Stimulated activated CD4-positive, alpha-beta T cell treated with anti-CD3 and anti-CD28 coated beads, Interleukin-15, amount 100 ng/mL, for 48 hours (primary cell): ENCODE data around the gene GOLGA8S.
"Not testable (repeated sequence)": the region's sequence is repeated elsewhere in the genome, so short reads cannot be mapped to it uniquely, and the experiment has no call there.

Experiments
- DNase-seq, 2 donors: peaks; one replicate each; pipeline ENCODE4 v3.0.0-alpha.2; 2020; ENCODE audit warnings: low read depth in 2 of 2

GOLGA8S gene, protein sequence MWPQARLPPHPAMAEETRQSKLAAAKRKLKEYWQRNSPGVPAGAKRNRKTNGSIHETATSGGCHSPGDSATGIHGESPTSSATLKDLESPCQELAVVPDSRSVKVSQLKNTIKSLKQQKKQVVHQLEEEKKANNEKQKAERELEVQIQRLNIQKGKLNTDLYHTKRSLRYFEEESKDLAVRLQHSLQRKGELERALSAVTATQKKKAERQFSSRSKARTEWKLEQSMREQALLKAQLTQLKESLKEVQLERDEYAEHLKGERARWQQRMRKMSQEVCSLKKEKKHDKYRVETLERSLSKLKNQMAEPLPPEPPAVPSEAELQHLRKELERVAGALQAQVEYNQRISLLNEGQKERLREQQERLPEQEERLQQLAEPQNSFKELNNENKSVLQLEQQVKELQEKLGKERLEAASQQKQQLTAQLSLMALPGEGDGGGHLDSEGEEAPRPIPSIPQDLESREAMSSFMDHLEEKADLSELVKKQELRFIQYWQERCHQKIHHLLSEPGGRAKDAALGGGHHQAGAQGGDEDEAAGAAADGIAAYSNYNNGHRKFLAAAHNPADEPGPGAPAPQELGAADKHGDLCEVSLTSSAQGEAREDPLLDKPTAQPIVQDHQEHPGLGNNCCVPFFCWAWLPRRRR

DNA sequence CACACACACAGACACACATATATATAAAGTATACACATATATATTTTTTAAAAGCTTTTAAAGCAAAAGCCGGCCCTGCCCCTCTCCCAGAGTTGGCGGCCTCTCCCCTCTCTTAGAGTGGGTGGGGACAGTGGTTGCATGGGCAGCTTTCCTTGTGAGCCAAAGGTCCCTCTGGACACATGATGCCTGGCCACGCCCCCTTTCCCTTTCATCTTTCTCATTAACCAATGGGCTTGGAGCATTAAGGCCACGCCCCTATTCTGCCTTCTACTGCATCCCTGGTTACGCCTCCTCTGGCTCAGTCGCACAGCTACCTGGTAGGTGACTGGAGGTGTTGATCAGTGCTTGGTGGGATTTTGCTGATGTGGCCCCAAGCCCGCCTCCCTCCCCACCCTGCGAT, at the start of gene GOLGA8S:
GOLGA8S (plus strand) TSS at position 301 of the 400 bp plus-strand sequence; CDS start at position 363, 62 bp downstream.
- DNase-seq = not testable (repeated sequence)

DNA sequence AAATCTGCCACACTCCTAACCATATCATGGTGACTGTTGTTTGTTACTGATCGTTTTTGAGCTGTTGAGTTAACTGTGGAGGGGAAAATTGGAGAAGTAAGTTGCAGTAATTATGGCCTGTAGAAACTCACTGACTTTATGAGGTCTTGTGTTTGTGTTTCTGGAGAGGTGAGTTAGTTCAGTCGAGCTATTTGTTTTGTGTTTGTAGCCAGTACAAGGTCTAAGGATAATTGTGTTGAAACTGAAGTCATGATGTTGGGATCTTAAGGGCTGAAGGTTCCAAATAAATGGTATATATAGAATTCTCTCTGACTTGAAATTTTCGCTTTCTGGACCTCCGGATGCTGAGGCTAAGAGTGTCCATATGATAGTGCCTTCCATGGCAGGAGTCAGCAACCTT, 49.7 kb upstream of the GOLGA8S start:
- DNase-seq = not testable (repeated sequence)

DNA sequence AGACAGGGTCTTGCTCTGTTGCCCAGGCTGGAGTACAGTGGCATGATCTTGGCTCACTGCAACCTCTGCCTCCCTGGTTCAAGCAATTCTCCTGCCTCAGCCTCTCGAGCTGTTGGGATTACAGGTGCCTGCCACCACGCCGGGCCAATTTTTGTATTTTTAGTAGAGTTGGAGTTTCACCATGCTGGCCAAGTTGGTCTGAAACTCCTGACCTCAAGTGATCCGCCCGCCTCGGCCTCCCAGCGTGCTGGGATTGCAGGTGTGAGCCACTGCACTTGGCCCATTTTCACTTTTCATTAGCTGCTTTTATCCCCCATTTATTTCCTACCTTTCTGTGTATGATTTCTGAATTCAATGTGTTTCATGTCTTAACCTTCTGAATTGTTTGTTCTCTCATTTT, 48.6 kb upstream of the GOLGA8S start:
- DNase-seq = not testable (repeated sequence)

DNA sequence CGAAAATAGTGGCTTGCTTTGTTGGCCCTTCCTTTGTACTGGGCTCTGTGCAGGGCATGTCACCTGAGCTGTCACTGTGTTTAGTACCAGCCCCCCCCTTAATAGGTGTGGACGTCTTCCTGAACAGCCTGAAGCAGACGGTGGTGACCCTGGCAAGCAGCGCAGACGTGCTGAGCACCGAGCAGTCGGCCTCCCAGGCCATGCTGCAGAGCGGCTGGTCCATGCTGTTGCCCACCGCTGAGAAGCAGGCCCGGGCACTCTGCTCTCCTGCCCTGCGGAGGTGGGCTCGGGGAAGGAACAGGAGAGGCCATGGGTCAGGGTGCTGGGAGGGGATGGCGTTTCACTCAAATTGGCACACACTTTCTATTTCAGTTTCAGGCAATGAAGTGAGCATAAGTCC, 43.3 kb upstream of the GOLGA8S start:
- DNase-seq = not testable (repeated sequence)

DNA sequence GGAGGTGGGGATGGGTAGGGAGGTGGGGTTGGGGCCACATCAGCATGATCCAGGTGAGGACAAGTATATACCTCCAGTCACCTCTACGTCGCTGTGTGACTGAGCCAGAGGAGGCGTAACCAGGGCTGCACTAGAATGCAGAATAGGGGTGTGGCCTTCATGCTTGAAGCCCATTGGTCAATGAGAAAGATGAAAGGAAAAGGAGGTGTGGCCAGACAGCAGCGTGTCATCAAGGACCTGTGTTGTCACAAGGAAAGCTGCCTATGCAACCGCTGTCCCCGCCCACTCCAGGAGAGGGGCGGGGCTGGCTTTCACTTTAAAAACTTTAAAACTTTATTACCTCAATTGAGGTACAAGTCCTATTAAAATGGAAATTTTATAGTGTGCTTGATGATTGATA, 20.5 kb upstream of the GOLGA8S start, which contains the start of gene GOLGA6L26:
GOLGA6L26 (minus strand) TSS at position 101 of the 400 bp plus-strand sequence; CDS start at position 40, 61 bp downstream.
- not testable (repeated sequence) for DNase-seq

DNA sequence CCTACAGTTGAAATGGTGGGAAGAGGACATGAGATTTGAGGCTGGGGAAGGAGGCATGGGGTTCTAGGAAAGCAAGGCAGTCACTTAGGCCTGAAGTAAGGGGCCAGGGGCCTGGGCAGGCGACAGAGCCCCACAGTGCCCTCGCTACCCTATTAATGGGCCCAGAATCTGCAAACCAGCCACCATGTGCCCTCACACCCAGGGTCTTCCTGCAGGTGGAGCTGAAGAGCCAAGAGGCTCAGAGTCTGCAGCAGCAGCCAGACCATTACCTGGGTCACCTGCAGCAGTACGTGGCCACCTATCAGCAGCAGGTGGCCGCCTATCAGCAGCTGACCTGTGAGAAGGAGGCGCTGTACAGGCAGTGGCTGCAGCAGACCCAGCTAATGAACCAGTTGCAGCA, 8.1 kb downstream of the GOLGA8S start:
- DNase-seq = not testable (repeated sequence)

DNA sequence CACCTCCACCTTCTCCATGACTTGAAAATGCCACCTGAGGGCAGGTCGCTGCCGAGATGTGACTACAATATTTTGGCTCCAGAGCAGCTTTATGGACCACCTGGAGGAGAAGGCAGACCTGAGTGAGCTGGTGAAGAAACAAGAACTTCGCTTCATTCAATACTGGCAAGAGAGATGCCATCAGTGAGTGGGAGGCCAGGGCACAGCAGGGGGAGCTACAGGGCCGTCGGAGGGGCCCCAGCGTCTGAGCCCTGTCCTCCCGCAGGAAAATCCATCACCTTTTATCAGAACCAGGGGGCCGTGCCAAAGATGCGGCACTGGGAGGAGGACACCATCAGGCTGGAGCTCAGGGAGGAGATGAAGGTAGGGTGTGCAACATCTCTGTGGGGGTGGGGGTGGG, 9.7 kb downstream of the GOLGA8S start:
- DNase-seq = not testable (repeated sequence)

DNA sequence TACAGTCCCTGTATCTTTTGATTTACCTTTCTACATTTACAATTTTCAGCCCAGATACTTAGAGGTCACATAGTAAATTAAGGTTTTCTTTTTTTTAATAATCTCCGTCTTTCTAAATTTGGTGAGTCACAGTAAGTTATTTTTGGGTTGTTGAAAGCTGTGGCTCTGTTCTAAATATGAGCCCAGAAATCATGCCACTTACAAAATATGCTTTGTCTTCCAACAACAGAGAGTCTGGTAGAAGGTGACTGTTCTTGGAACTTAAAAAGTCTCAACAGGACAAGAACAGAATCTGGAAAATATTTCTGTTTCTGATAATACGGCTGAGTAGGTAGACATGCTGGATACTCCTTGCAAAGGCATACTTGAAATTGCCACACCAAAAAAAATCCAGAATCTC, 16.0 kb downstream of the GOLGA8S start:
- no peak for DNase-seq

DNA sequence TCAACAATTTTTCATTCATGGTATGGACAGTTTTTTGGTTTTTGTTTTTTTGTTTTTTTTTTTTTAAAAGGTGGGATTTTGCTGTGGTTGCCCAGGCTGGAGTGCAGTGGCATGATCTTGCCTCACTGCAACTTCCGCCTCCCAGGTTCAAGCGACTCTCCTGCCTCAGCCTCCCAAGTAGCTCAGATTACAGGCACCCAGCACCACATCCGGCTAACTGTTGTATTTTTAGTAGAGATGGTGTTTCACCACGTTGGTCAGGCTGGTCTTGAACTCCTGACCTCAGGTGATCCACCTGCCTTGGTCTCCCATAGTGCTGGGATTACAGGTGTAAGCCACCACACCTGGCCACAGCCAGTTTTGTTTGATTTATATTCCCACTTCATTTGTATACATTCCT, 16.6 kb downstream of the GOLGA8S start:
- DNase-seq = not testable (repeated sequence)

DNA sequence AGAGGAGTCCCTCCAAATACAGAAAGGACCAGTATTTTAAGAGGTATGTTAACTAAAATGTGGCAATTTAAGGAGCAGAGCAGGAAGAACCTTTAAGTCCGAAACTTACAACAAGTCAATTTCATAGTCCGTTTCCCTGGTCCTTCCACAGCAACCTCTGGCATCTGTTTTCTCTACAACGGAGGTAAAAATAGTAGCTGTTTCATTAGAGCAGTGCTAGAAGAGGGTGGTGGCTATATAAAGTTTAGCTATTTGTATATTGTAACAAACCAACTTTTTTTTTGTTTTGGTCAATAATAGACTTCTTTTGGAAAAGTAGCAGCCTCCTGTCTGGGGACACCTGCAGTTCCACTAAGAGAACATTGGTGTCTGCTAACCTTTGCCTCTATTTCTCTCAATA, 17.3 kb downstream of the GOLGA8S start:
- DNase-seq = not testable (repeated sequence)

DNA sequence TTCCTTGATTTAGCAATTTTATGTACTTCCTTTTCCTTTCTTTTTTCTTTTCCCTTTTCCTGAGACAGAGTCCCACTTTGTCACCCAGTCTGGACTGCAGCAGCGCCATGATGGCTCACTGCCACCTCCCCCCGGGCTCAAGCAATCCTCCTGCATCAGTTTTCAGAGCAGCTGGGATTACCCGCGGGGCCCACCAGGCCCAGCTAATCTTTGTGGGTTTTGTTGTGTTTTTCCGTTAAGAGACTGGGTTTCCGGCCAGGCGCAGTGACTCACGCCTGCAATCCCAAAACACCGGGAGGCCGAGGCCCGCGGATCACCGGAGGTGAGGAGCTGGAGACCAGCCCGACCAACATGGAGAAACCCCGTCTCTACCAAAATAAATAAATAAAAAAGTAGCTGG, 17.7 kb downstream of the GOLGA8S start:
- no peak for DNase-seq

DNA sequence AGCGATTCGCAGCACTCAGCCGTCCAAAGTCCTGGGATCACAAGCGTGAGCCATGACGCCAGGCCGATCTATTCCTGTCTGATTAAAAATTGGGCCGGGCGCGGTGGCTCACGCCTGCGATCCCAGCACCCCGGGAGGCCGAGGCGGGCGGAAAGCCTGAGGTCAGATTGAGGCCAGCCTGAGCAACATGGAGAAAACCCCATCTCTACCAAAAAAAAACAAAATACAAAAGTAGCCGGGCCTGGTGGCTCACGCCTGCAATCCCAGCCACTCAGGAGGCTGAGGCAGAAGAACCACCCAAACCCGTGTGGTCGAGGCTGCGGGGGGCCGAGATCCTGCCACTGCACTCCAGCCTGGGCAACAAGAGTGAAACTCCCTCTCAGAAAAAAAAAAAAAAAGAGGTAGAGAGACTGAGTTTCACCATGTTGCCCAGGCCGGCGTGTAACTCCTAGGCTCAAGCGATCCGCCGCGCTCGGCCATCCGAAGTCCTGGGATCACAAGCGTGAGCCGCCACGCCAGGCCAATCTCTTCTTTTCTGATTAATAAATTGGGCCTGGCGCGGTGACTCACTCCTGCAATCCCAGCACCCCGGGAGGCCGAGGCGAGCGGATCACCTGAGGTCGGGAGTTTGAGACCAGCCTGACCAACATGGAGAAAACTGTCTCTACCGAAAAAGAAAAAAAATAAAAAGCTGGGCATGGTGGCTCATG, 18.5 kb downstream of the GOLGA8S start:
- DNase-seq = not testable (repeated sequence)

DNA sequence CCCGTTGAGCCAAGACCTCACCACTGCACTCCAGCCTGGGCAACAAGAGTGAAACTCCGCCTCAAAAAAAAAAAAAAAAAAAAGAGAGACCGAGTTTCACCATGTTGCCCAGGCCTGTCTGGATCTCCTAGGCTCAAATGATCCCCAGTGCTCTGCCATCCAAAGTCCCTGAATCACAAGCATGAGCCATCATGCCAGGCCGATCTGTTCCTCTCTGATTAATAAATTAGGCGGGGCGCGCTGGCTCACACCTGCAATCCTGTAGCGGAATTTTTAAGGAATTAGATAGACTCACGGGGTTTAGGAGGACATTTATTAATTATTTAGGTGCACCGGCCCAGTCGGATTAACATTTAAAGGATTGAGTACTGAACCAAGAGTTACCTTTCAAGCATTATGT, 19.7 kb downstream of the GOLGA8S start:
- not testable (repeated sequence) for DNase-seq

DNA sequence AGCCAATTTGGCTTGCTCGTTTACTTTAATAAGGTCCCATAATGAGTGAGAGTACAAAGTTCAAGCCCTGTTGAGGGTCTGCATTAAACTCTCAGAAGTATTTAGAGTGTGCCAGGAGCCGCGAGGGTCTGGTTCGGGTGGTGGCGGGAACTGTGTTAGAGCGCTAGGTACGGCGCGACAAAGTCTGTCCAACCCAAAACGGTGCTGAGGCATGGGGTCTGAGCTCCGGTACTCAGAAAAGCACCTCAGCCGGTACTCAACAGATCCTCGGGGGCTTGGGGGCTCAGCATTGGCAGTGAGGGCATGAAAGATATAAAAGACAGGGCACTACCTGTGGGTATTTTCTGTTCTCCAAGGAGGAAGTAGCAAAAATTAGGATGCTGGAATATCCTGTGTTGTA, 24.4 kb downstream of the GOLGA8S start:
- DNase-seq = not testable (repeated sequence)

DNA sequence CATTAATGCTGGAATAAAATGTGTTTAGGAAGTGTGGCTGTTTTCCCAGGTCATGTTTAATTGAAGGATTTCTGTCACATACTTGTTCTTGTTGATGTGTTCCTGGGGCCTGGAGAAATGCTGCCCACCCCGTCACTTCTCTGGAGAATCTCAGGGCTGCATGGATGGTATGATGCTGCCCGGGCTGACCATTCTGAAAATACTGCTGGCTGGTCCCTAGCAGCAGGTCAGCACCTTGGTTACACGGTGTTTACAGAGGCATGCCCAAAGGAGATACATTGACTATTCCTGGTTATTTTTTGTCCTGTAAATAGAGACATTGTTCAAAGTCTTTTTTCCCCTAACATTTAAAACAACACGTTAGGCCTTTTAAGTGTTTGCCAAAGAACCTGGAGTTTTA, 26.2 kb downstream of the GOLGA8S start:
- DNase-seq = not testable (repeated sequence)

DNA sequence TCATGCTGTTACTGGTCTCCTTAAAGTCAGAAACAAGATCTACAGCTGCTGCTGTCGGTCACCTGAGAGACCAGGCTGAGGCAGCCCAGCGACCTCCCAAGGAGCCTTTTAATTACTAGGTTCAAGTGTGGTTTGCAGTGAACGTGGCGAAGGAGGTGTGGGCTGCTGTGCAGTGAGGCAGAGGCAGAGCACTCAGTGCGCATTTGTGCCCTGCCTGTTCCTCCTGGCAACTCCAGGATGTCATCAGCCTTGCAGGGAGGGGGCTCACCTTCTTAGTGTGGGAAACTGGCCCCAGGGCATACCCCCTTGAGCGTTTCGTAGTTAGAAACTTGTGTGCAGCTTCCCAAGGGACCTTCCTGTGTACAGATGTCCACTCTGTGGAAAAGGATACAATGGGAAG, 26.6 kb downstream of the GOLGA8S start:
- DNase-seq = not testable (repeated sequence)

DNA sequence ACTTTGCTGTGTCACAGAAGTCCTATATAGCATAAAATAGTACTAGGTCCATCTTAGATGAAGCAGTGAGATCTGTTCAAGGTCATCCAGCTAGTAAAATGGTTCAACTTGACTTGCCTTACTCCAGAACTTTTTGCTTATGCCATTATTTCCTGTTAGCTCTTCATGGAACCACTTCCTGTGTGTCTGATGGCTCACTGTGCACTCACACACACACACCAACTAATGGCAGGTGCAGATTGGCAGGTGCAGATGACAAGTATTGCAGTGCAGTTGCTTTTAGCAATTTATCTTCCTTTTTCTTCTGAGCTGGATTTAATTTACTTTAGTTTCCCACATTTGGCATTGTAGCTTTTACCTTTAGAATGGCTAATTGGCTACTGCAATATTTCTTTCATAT, 29.8 kb downstream of the GOLGA8S start:
- no peak for DNase-seq

DNA sequence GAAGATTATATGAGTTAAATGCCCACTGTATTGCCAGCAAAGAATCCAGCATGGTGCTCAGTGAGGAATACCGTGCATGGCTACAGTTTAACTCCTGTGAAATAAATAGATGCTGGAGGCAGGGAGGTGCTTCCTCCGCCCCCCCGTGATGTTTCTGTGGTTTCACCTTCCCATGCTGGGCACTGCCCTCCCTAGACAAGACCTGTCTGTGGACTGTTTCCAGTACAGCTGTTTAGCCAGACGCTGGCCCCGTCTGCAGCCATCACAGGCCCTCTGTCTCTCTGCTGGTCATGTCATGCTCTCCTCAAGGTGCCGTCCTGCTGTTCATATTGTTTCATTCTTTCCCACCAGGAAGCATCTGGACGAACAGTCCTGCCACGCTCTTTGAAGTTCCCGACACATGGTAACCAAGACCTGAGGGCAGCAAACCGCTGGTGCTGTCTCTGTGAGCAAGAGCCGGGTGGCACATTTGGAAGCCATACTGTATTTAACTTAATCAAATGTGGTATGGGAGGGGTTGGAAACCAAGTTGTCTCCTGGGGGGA, 31.4 kb downstream of the GOLGA8S start:
- DNase-seq = no peak

DNA sequence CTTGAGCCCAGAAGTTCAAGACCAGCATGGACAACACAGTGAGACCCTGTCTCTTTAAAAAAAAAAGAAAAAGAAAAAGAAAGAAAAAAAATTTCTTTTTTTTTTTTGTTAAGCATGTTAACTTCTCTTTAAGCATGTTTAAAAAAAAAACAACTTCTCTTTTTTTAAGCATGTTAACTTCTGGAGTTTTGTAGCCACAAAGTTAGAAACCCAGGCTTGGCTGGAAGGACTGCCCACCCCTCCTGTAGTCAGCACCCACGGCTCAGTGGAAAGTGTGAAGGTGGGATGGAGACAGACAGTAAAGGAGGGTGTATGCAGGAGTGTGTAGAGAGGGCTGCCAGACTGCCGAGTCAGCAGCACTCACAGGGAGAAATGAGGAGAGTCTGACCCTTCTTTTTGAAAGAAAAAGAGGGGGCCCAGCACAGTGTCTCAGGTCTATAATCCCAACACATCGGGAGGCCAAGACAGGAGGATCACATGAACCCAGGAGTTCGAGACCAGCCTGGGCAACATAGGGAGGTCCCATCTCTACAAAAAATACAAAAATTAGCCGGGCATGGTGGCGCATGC, 33.2 kb downstream of the GOLGA8S start:
- DNase-seq = no peak

DNA sequence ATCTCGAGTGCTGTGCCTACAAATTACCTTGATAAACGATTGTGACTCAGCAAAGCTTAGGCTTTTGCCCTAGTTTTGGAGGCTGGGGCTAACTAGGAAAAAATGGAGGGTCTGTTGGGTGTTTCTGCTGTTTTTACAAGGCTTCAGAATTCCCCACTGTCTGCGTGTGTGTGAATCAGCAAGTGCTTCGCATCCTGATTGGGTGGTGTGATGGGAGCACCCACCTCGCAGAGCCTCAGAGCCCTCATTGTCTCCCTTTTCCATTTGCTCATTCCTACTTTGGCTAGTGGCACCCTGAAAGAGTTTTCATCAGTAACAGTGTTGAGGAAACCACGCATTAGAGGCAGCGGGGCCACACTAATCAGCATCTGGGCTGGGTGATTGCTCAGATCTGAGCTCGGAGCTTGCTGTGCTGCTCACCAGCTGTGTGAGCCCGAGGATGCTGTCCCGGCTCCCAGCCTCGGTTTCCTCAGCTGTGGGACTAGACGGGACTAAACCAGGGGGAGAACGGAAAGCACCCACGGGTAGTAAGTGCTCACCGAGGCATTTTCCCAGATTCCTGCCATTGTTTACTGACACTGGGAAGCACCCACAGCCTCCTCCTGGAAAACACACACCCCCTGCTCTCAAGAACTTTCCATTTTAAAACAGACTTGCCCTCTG, 40.6 kb downstream of the GOLGA8S start:
- no peak for DNase-seq

DNA sequence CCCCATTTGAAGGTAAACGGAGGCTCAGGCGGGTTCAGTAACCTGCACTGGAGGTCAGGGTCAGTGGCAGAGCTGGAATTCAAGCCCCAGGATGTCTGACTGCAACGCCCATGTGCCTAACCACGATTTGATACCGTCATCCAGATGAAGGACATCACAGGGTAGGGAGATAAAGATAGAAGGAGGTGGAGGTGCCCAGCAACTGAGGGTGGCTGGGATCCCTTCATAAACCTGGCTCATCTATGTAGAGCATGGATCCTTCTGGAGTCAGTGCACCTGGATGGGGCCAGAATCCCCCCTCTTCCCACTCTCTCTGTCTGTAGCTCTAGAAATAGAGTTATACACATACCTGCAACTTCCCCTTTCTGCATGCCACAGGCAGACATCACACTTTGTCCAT, 41.3 kb downstream of the GOLGA8S start:
- no peak for DNase-seq
